PFSK-1 (cell line): ENCODE data around the gene NFAM1.

Experiments used
- FOXP2 ChIP-seq: optimal IDR thresholded peaks from 2 replicates; pipeline ENCODE3; 2011; ENCODE audit warnings: borderline replicate concordance, control low read depth, inconsistent platforms; ENCODE audit not compliant: insufficient read depth; ENCODE audit errors: extremely low read length, extremely low read depth
- POLR2AphosphoS5 ChIP-seq: IDR thresholded peaks from 2 replicates; pipeline ENCODE4 v1.6.1; 2012; ENCODE audit warnings: low read depth, mild to moderate bottlenecking, control low read depth, low read length, moderate library complexity
- SIN3A ChIP-seq: IDR thresholded peaks from 2 replicates; pipeline ENCODE4 v1.6.1; 2012; ENCODE audit warnings: mild to moderate bottlenecking, low read length, moderate library complexity, borderline replicate concordance; ENCODE audit not compliant: insufficient read depth
- TAF1 ChIP-seq: IDR thresholded peaks from 2 replicates; pipeline ENCODE4 v1.6.1; 2012; ENCODE audit warnings: low read length, control low read depth, borderline replicate concordance; ENCODE audit not compliant: insufficient read depth
- TF ChIP-seq, protein P1 (sequence below), 2 experiments: IDR thresholded peaks; 2 replicates each; pipeline versions ENCODE4 v1.6.1 to v1.8.0; 2011 to 2012; ENCODE audit warnings: low read depth in 2 of 2, low read length in 2 of 2, control low read depth in 1 of 2, inconsistent platforms in 1 of 2, mild to moderate bottlenecking in 1 of 2, moderate library complexity in 1 of 2; ENCODE audit not compliant: insufficient read depth in 1 of 2

Gene NFAM1

DNA sequence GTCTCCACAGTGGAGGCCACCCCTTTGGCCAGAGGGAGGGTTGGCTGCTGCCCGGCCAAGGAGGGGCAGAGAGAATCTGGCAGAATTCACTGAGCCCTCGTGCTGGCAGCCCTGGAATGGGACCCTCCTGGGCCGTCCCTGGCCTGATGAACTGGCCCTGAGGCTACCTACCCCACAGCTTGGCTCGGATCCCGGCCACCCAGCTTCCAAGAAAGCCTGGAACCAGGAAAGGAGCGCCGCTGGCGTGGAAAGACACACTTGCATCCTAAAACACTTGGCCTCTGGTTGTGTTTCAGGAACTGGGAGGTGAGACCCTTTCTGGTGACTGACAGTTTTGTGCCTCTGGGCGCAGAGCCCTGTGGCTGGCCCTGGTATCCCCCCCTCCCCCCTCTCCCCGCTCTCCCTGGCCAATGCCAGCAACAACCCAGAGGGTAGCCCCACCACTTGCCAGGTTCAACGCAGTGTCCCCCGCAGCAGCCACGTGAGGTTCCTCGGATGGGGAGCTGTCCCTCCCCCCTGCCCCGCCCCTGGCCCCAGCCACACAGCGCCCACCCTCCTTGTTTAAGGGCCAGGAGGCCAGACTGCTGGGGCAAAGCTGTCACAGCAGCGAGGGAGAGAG, 693 bp downstream of the NFAM1 start:
- TF ChIP-seq FOXP2 = no peak
- no peak for TF ChIP-seq POLR2AphosphoS5
- TF ChIP-seq TAF1 = no peak
- TF ChIP-seq SIN3A = no peak
- TF ChIP-seq, protein P1, sequence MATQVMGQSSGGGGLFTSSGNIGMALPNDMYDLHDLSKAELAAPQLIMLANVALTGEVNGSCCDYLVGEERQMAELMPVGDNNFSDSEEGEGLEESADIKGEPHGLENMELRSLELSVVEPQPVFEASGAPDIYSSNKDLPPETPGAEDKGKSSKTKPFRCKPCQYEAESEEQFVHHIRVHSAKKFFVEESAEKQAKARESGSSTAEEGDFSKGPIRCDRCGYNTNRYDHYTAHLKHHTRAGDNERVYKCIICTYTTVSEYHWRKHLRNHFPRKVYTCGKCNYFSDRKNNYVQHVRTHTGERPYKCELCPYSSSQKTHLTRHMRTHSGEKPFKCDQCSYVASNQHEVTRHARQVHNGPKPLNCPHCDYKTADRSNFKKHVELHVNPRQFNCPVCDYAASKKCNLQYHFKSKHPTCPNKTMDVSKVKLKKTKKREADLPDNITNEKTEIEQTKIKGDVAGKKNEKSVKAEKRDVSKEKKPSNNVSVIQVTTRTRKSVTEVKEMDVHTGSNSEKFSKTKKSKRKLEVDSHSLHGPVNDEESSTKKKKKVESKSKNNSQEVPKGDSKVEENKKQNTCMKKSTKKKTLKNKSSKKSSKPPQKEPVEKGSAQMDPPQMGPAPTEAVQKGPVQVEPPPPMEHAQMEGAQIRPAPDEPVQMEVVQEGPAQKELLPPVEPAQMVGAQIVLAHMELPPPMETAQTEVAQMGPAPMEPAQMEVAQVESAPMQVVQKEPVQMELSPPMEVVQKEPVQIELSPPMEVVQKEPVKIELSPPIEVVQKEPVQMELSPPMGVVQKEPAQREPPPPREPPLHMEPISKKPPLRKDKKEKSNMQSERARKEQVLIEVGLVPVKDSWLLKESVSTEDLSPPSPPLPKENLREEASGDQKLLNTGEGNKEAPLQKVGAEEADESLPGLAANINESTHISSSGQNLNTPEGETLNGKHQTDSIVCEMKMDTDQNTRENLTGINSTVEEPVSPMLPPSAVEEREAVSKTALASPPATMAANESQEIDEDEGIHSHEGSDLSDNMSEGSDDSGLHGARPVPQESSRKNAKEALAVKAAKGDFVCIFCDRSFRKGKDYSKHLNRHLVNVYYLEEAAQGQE (IDR thresholded peaks at IDR 0.05; ENCODE audit: insufficient read depth in 1 of 2, low read depth in 2 of 2, low read length in 2 of 2) = no peak

DNA sequence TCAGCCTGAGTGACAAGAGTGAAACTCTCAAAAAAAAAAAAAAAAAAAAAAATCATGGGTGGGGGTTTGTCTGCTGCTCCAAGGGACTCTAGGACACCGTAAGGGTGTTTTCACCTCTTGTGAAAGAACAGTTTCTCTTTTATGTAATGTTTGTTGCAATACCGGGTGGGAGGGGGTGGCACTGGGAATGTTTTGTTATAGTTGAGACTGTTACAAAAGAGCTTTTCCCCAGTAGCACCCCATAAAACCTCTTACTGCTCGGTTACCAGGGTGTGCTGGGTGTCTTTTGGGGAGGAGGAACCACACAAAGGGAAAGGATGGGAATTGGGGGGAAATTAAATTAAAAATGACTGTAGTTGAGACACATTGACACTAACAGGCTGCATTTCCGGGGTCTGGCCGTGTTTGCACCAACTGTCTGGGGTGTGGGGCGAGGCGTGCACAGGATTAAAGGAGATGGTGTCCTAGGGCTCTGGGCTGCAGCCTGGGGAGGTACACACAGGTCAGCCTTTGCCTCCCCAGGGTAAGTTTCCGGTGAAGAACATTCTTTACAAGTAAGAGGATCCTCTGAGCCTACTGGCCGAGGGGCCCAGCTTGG, 1.6 kb downstream of the NFAM1 start:
- TF ChIP-seq POLR2AphosphoS5 (no peak), TAF1 (no peak), SIN3A (no peak), FOXP2 (no peak)
- TF ChIP-seq, protein P1 (IDR thresholded peaks at IDR 0.05; ENCODE audit: insufficient read depth in 1 of 2, low read depth in 2 of 2, low read length in 2 of 2) = no peak

DNA sequence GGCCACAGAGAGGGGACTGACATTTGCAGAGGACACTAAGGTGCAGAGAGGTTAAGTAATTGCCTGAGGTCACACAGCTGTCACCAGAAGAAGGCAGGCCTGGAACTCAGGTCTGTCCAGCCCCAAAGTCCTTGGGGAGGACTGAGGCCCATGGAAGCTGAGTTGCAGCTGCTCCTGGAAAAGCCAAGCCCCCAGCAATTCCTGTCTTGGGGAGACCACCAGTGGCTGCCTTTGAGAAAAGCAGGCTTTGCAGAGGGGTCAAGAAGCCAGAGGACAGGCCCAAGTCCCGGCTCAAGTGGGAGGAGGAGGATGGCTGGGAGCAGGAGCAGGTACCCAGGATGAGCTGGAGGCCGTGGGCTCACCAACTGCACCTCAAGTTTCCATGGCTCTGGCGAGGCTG, 3.4 kb downstream of the NFAM1 start:
- TF ChIP-seq SIN3A = no peak
- TF ChIP-seq FOXP2 = no peak
- TF ChIP-seq, protein P1 (IDR thresholded peaks at IDR 0.05; ENCODE audit: insufficient read depth in 1 of 2, low read depth in 2 of 2, low read length in 2 of 2) = no peak
- no peak for TF ChIP-seq POLR2AphosphoS5
- no peak for TF ChIP-seq TAF1

DNA sequence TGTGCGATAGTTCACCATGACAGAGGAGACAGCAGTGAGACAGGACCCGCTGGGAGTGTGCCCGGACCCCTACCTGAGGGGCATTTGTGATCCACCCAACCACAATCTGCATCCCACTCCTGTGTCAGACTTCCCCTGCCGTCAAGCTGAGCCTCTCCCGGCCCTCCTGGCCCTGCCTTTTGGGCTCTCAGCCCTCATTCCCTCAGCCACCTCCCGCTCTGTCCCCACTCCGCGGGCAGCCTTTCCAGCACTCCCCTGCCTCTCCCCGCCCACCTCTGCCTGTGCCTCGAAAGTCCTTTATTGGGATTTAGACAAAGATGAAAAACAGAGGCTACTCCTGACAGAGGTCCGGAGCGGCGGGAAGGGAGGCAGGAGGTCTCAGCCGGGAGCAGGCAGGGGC, 4.2 kb downstream of the NFAM1 start:
- TF ChIP-seq, protein P1 (IDR thresholded peaks at IDR 0.05; ENCODE audit: insufficient read depth in 1 of 2, low read depth in 2 of 2, low read length in 2 of 2) = no peak
- TF ChIP-seq TAF1 = no peak
- TF ChIP-seq SIN3A = no peak
- TF ChIP-seq FOXP2 = no peak
- no peak for TF ChIP-seq POLR2AphosphoS5

DNA sequence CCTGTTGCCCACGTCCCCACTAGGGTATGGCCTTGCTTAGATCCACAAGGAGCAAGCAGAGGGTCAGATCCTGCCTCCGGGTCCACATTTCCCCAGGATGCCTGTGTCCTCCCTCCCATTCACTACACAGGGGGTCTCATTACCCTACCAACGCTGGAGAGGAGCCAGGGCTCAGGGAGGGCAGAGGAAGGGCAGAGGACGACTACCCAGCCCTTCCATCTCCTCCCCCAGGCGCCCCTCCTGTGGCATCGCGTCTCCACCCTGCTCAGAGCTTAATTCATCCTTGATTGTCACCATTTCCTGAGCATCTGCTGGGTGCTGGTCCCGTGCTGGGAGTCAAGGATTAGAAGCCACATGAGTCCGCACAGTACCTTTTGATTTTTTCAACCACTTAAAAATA, 5.0 kb downstream of the NFAM1 start:
- TF ChIP-seq SIN3A = no peak
